ENCODE data around the gene NDUFAF8. TPM values are rescaled to one million over a fixed set of nuclear protein-coding genes. Genes with fewer than 3 reads are reported as not detected.

The NDUFAF8 gene
- total RNA-seq, 4 donors from 2014 or later, result 17.8 to 39.4 (median 25.9) TPM

- H3K4me1 ChIP-seq, result peaks cover 13% of the 10 kb centered on the region
- no peak for TF ChIP-seq EP300 (IDR thresholded peaks at IDR 0.05)
- no peak for TF ChIP-seq POLR2A (IDR thresholded peaks at IDR 0.05)
- no peak for TF ChIP-seq POLR2AphosphoS5 (IDR thresholded peaks at IDR 0.05)
- TF ChIP-seq CTCF (IDR thresholded peaks at IDR 0.05), result no peak
- WGBS, result 96% methylated on average over 22 of the region's 24 CpGs
These were observed 41.5 kb downstream of the NDUFAF8 start for GRCh38 chr17:81280571-81280970.

GRCh38 chr17:81282141-81282540, 43.0 kb downstream of the NDUFAF8 start:
- H3K27me3 ChIP-seq, result no peaks in the 10 kb centered on the region
- peaks cover 53% of the 10 kb centered on the region for H3K36me3 ChIP-seq
- WGBS, result 95% methylated on average over 28 of the region's 33 CpGs
- H3K9me3 ChIP-seq, result no peaks in the 10 kb centered on the region
- DNase-seq (ENCODE audit: low spot score in 2 of 2), result no peak
- H3K4me3 ChIP-seq, result no peak overlapping the region
- TF ChIP-seq EP300 (IDR thresholded peaks at IDR 0.05) (no peak), POLR2AphosphoS5 (IDR thresholded peaks at IDR 0.05) (no peak)
- H3K27ac ChIP-seq, result no peak overlapping the region
- H3K4me1 ChIP-seq, result peaks cover 23% of the 10 kb centered on the region

More at GRCh38 chr17:81280571-81280970, 41.5 kb downstream of the NDUFAF8 start:
- no peaks in the 10 kb centered on the region for H3K27me3 ChIP-seq
- H3K4me3 ChIP-seq, result no peak overlapping the region
- no peaks in the 10 kb centered on the region for H3K9me3 ChIP-seq
- peaks cover 65% of the 10 kb centered on the region for H3K36me3 ChIP-seq
- DNase-seq (ENCODE audit: low spot score in 2 of 2), result no peak
- no peak overlapping the region for H3K27ac ChIP-seq

- Histone ChIP-seq H3K27me3 (no peaks in the 10 kb centered on the region), H3K9me3 (no peaks in the 10 kb centered on the region), H3K4me3 (no peak overlapping the region), H3K27ac (no peak overlapping the region), H3K36me3 (peaks cover 57% of the 10 kb centered on the region), H3K4me1 (peaks cover 23% of the 10 kb centered on the region)
- no peak for DNase-seq (ENCODE audit: low spot score in 2 of 2)
- no peak for TF ChIP-seq POLR2AphosphoS5 (IDR thresholded peaks at IDR 0.05)
- no peak for TF ChIP-seq EP300 (IDR thresholded peaks at IDR 0.05)
- no peak for TF ChIP-seq CTCF (IDR thresholded peaks at IDR 0.05)
- TF ChIP-seq POLR2A (IDR thresholded peaks at IDR 0.05), result no peak
- 92% methylated on average over 10 of the region's 16 CpGs for WGBS
These were observed 43.8 kb downstream of the NDUFAF8 start for GRCh38 chr17:81282876-81283275.

GRCh38 chr17:81285179-81285878, 46.2 kb downstream of the NDUFAF8 start:
- peak; percentile 83 to 89 for DNase-seq (ENCODE audit: low spot score in 2 of 2)
- Histone ChIP-seq H3K27ac (peak overlapping the region; percentile 68), H3K4me3 (peak overlapping the region; percentile 39), H3K4me1 (peaks cover 23% of the 10 kb centered on the region), H3K9me3 (no peaks in the 10 kb centered on the region), H3K27me3 (no peaks in the 10 kb centered on the region), H3K36me3 (peaks cover 54% of the 10 kb centered on the region)
- WGBS, result 65% methylated on average over 24 of the region's 37 CpGs
- TF ChIP-seq POLR2AphosphoS5 (IDR thresholded peaks at IDR 0.05) (peak in 2 of 3 donors; percentile 8 to 55), CTCF (IDR thresholded peaks at IDR 0.05) (no peak)

- DNase-seq (ENCODE audit: low spot score in 2 of 2), result no peak
- H3K4me3 ChIP-seq, result peak overlapping the region; percentile 39
- no peak for TF ChIP-seq POLR2A (IDR thresholded peaks at IDR 0.05)
- no peak for TF ChIP-seq EP300 (IDR thresholded peaks at IDR 0.05)
- no peak for TF ChIP-seq CTCF (IDR thresholded peaks at IDR 0.05)
- TF ChIP-seq POLR2AphosphoS5 (IDR thresholded peaks at IDR 0.05), result no peak
- H3K27ac ChIP-seq, result peak overlapping the region; percentile 68
- peaks cover 23% of the 10 kb centered on the region for H3K4me1 ChIP-seq
- no peaks in the 10 kb centered on the region for H3K9me3 ChIP-seq
- WGBS, result 80% methylated on average over 8 of the region's 12 CpGs
- H3K36me3 ChIP-seq, result peaks cover 51% of the 10 kb centered on the region
- H3K27me3 ChIP-seq, result no peaks in the 10 kb centered on the region
These were observed 46.8 kb downstream of the NDUFAF8 start for GRCh38 chr17:81285894-81286293.
